Measurements from ENCODE around the gene HYKK. TPM values are rescaled to one million over a fixed set of nuclear protein-coding genes. Genes with fewer than 3 reads are reported as not detected.
A peak's percentile ranks its signal among the peaks of the same experiment; 100 is the strongest.

The HYKK gene
- polyA plus RNA-seq, 2 of the 4 experiments (the other 2 are of a cell fraction), result 5.5 to 12.9 TPM

- DNase-seq (ENCODE audit: low read depth in 1 of 2, low spot score in 1 of 2) (no peak), ATAC-seq (no peak), FAIRE-seq (no peak)
- H3K4me1 ChIP-seq, result 0 out of 3 replicates have a peak, but pooled peaks cover 3% of the 10 kb centered on the region
- WGBS (ENCODE audit: missing lambda C conversion rate), result 93% methylated on average over 4 of the region's 4 CpGs
- TF ChIP-seq ESRRA (IDR thresholded peaks at IDR 0.05; ENCODE audit: borderline replicate concordance, low read length) (no peak), KDM1A (IDR thresholded peaks at IDR 0.05; ENCODE audit: low read depth) (no peak), POLR2A (IDR thresholded peaks at IDR 0.05; ENCODE audit: low read length) (no peak), PBX3 (IDR thresholded peaks at IDR 0.05) (no peak)
- ChIA-PET CTCF (interaction anchor here (0.9 kb wide), 1 partner anchor 79 kb away, joined by 3 read pairs; no protein-coding TSS in a partner anchor), POLR2A (interaction anchor here (1.2 kb wide), 1 partner anchor 38 kb away, joined by 3 read pairs; no protein-coding TSS in a partner anchor)
- H3K4me3 ChIP-seq, result no peak overlapping the region
- no peak overlapping the region for H3K4me2 ChIP-seq
- 0 out of 3 replicates have a peak, but pooled peaks cover 3% of the 10 kb centered on the region for H3K9me3 ChIP-seq
- no peak overlapping the region for H3K27ac ChIP-seq
Measured at GRCh38 chr15:78501857-78502256, 5.5 kb upstream of the HYKK start.

- no peak for TF ChIP-seq RNF2 (IDR thresholded peaks at IDR 0.05; ENCODE audit: borderline replicate concordance, low read depth)
- TF ChIP-seq ESRRA (IDR thresholded peaks at IDR 0.05; ENCODE audit: borderline replicate concordance, low read length), result no peak
- no peak for TF ChIP-seq EP300 (IDR thresholded peaks at IDR 0.05)
- TF ChIP-seq FOXS1 (CRISPR knock-in tag; IDR thresholded peaks at IDR 0.05), result no peak
- TF ChIP-seq SMC3 (IDR thresholded peaks at IDR 0.05), result no peak
- TF ChIP-seq BHLHE40 (IDR thresholded peaks at IDR 0.05; ENCODE audit: low read depth, low read length), result no peak
- TF ChIP-seq TFCP2L1 (CRISPR knock-in tag; IDR thresholded peaks at IDR 0.05), result no peak
- TF ChIP-seq MAX (IDR thresholded peaks at IDR 0.05), result no peak
- TF ChIP-seq HDAC2 (IDR thresholded peaks at IDR 0.05), result no peak
- TF ChIP-seq MAZ (IDR thresholded peaks at IDR 0.05; ENCODE audit: borderline replicate concordance, low read depth, low read length), result no peak
- no peak for TF ChIP-seq EHF (CRISPR knock-in tag; IDR thresholded peaks at IDR 0.05)
- TF ChIP-seq HEYL (CRISPR knock-in tag; IDR thresholded peaks at IDR 0.05), result no peak
- ChIA-PET POLR2A (interaction anchor here (0.6 to 1.2 kb wide), 2 partner anchors 9 to 37 kb away, joined by 3 read pairs; no protein-coding TSS in a partner anchor), CTCF (interaction anchor here (0.9 to 1.3 kb wide), 2 partner anchors 79 to 195 kb away, joined by 3 read pairs; no protein-coding TSS in a partner anchor)
- no peak for ATAC-seq
- no peak for FAIRE-seq
- Histone ChIP-seq H3K4me3 (no peak overlapping the region), H3K9me3 (0 out of 3 replicates have a peak, but pooled peaks cover 3% of the 10 kb centered on the region), H3K4me1 (0 out of 3 replicates have a peak, but pooled peaks cover 3% of the 10 kb centered on the region), H3K27ac (no peak overlapping the region), H3K4me2 (no peak overlapping the region)
- 94% methylated on average over 2 of the region's 2 CpGs for WGBS (ENCODE audit: missing lambda C conversion rate)
- no peak for DNase-seq (ENCODE audit: low read depth in 1 of 2, low spot score in 1 of 2)
Measured at GRCh38 chr15:78502641-78503040, 4.7 kb upstream of the HYKK start.

GRCh38 chr15:78507831-78508160 is 419 bp downstream of the HYKK start:
- CTCF ChIA-PET, result interaction anchor here (1.0 to 1.6 kb wide), 3 partner anchors 11 to 85 kb away, joined by 3 to 5 read pairs (median 3); partner anchors contain the start of gene CHRNA5
- FAIRE-seq, result no peak
- H3K4me3 ChIP-seq, result peak overlapping the region; percentile 71
- no peak for TF ChIP-seq CHD4 (IDR thresholded peaks at IDR 0.05; ENCODE audit: borderline replicate concordance)
- TF ChIP-seq CHD2 (IDR thresholded peaks at IDR 0.05; ENCODE audit: low read length, partially characterized antibody), result no peak
- TF ChIP-seq MAX (IDR thresholded peaks at IDR 0.05), result 0 out of 2 replicates have a peak, but pooled peaks have one; percentile 6
- no peak for TF ChIP-seq NPAS2 (CRISPR knock-in tag; IDR thresholded peaks at IDR 0.05; ENCODE audit: borderline replicate concordance)
- POLR2A ChIA-PET, result interaction anchor here (0.7 to 2.2 kb wide), 3 partner anchors 33 to 208 kb away, joined by 3 to 20 read pairs (median 7); partner anchors contain the start of genes CHRNA5, PSMA4 and SKIC8
- no peaks in the 10 kb centered on the region for H3K9me3 ChIP-seq
- peak in 1 of 2 experiments; percentile 53 for DNase-seq (ENCODE audit: low read depth in 1 of 2, low spot score in 1 of 2)
- peak overlapping the region; percentile 70 to 84 for H3K27ac ChIP-seq
- peak overlapping the region; percentile 87 for H3K4me2 ChIP-seq
- H3K4me1 ChIP-seq, result peaks cover 10% of the 10 kb centered on the region; the same call in 2 of the 3 replicates
- under 1% methylated on average over 13 of the region's 13 CpGs for WGBS (ENCODE audit: missing lambda C conversion rate)
- peak; percentile 67 to 70 for ATAC-seq

GRCh38 chr15:78508272-78508671 is 895 bp downstream of the HYKK start:
- Histone ChIP-seq H3K27ac (peak overlapping the region; percentile 70 to 84; a peak in 5 of 6 replicates), H3K9me3 (no peaks in the 10 kb centered on the region), H3K4me1 (peaks cover 10% of the 10 kb centered on the region; the same call in 2 of the 3 replicates), H3K4me3 (peak overlapping the region; percentile 71), H3K4me2 (peak overlapping the region; percentile 87)
- DNase-seq (ENCODE audit: low read depth in 1 of 2, low spot score in 1 of 2) (no peak), ATAC-seq (no peak), FAIRE-seq (no peak)
- 49% methylated on average over 6 of the region's 6 CpGs for WGBS (ENCODE audit: missing lambda C conversion rate)
- TF ChIP-seq CEBPB (IDR thresholded peaks at IDR 0.05) (no peak), RCOR1 (IDR thresholded peaks at IDR 0.05; ENCODE audit: low read depth, low read length) (no peak), HES2 (IDR thresholded peaks at IDR 0.05) (no peak), RFX5 (IDR thresholded peaks at IDR 0.05) (no peak), CHD2 (IDR thresholded peaks at IDR 0.05; ENCODE audit: low read length, partially characterized antibody) (no peak)
- POLR2A ChIA-PET, result interaction anchor here (0.7 to 2.2 kb wide), 3 partner anchors 32 to 209 kb away, joined by 3 to 20 read pairs (median 7); partner anchors contain the start of genes CHRNA5, PSMA4 and SKIC8
- CTCF ChIA-PET, result interaction anchor here (1.0 to 1.3 kb wide), 3 partner anchors 57 to 85 kb away, joined by 3 read pairs; partner anchors contain the start of gene CHRNA5
